ENCODE measurements around the gene GOLGA7B.

The GOLGA7B gene

DNA sequence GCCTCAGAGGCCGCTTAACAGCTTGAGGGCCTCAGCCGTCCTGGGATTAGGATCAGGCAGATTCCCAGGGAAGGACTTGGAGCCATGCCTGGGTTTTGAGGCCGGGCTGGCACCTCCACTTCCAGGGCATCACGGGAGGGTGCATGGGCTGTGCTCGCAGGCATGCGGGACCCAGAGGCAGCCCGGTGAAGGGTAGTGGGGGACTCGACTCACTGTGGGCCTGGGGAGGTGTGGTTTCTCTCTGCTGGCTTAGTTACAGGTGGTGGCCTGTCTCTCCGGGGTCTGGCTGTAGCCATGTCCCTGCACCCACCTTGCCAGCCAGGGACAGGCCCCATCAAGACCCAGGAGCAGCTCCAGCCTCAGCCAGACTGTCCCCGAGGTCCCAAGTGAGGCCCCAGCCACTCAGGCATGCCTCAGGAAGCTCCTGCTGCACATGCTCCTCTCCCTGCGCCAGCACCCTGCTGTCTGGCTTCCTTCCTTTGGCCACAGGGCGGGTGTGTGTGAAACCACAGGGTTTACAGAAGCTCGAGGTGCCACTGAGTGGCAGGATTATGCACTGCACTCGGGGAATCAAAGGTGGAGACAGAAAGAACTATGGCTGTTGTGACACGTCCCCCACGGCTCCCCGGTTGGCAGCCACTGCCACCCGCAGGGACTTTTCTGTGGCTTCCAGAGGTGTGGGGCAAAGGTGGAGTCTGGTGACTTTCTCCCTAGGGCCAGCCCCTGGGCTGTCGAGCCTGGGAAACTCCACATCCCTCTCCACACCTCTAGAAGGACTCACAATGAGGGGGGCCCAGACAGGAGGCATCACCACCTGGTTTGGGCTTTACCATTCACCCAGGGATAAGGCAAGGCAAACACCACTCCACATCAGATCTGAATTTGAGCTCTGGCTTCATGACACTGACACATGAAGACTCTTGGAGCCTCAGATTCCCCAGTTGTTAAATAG lies 19.7 kb downstream of the GOLGA7B start:
- DNase-seq: peak; percentile 54

DNA sequence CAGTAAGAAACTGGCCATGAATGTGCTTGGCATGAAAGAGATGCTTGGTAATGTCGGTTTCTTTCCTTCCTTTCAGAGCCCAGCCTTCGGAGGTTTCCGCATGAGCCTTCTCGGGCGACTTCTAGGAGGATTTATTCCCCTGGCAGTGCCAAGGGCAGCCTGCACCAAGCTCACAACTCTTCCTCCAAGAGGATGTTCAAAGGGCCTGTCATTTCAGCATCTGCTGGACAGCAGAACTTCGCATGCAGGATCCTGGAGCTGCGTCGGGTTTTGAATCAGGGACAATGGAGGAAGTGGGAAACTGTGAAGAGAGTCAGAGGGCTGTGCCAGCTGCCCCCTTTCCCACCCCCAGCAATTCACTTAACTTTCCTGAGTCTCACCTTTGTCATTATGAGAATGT lies 21.3 kb downstream of the GOLGA7B start:
- no peak for DNase-seq

DNA sequence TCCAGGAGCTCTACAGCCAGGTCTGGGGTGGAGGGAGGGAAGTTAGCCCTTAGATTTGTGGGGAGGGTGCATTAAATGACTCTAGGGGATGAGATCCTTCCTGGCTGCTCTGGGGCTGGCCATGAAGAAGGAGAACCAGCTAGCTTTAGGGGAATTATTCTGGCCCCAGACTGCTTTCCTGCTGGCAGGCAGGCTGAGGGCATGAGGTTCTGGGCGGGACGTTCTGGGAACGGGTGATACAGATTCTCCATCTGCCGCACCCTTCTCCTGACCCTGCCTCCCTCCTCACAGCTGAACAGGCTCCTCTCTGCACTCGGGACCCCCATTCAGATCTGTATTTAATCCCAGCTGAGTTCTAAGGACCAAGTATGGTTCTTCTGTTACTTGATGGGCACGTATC lies 23.9 kb downstream of the GOLGA7B start:
- no peak for DNase-seq

DNA sequence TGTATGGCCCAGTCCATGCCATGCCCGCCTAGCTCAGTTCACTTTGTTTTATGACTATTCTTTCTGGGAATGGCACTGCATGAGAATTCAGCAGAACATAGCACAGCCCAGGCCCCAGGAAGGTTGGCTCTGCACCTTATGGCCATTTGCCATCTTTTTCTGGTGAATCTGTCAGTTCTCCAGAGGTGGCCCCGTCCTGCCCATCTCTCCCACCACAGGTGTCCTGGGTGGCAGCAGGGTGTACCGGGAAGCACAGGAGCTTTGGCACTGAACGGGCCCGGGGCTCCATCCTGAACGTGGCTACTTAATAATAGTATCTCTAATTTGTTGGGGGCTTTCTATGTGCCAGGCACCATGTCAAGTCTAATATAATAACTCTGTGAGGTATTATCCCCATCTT lies 24.7 kb downstream of the GOLGA7B start:
- no peak for DNase-seq

DNA sequence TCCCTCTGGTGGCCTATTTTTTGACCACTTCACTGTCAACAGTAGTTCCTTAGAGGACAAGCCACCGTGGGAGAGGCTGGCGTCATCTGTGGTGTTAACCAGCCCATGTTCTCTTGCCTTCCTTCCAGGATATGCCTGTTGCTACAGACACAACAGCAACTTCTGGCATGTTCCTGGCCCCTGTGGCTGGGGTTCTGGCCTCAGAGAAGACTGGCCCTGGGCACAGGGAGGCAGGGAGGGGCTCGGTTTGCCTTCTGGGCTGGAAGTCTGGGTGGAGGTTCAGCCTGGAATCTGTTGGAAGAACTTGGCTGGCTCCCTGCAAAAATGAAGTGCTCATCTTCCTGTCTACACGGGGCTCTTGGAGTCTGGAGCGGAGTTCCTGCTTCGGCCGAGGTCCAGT lies 25.7 kb downstream of the GOLGA7B start:
- DNase-seq: no peak

DNA sequence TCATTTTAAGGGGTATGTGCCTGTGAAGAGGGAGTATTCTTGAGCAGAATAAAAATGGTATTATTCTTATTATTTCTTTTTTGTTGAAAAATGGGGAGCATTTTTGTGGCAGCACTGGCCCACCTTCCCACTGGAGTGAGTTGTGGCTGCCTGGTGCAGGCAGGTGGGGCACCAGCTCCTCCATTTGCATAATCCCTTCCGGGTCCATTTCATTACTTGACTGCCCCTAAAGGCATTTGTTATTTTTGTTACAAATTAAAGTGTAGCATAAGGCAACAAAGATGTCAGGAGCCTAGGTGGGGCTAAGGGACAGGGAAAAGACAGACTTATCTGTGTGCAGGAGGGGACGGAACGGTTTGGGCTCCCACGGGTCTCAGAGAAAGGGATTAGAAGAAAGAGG lies 26.8 kb downstream of the GOLGA7B start:
- no peak for DNase-seq

DNA sequence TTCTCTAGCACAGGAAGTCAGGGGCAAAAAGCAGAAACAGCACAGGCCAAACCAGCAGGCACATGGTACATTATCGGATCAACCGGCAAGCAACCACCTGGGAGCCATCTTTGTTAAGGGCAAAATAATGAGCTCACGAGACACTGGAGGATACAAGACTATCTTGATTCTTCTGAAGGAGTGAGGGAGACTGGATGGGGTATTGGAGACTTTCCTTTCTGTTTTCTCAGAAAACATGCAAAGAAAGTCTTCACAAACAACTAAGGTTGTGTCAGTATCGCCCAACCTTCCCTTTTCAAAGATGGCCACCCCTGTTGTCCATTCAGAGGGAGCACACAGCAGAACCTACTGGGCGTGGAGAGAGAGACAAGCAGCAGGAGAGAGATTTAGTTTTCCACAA lies 29.6 kb downstream of the GOLGA7B start:
- DNase-seq: no peak

DNA sequence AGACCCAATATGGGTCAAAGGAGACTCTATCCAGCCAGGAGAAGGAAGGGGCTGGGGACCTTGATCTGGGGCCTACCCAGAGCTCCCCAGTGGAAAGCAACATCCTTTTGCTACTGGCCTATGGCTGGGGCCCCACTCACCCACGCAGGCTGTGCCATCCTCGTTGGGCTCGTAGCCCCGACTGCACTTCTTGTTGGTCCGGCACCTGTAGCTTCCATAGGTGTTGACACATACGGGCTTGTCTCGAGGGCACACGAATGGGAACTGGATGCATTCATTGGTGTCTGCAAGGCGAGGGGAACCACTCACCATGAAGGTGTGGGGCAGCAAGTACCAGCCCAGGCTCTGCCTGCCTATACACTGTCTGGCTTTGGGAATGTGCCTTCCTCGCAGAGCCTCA lies 30.5 kb downstream of the GOLGA7B start:
- DNase-seq: no peak

DNA sequence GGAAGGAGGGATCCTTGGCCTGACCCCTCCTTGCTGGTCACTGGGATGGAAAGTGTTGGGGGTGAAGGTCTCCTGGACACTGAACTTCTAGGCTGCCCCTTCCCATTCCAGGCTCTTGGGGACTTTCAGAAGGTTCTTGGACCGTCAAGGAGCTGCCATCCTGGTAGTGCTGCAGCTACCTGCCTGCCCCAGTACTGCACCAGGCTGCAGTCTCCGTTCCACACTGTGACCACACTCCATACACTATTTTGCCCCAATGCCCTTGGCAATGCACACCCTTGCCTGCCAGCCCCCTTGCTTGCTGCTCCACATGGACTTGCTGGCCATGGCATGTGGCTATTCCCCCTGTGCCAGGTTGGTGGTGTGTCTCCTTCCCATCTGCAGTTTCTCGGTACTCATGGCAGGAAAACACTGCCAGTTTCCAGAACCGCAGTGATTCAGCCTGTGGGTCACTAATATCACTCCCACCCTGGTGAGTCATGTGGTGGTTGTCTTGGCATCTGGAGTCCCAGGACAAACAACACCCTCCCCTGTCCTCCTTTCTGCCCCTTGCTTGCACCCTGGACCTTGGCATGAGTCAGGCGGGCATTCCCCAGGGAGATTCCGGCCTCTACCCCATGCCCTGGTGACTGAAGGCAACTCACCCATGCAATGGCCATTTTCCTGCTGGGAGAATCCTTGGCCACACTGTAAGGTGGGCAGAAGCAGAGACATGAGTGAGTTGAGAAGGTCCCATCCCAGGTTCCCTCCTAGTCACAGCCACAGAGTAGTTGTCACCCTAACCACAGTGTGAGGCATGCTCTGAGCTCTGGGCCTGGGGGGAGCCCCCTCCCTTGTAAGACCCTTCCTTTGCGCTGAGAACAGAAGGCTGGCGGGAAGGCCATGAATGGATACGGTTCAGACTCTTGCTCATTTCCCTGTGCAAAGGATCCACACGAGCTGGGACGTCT lies 32.8 kb downstream of the GOLGA7B start:
- no peak for DNase-seq

DNA sequence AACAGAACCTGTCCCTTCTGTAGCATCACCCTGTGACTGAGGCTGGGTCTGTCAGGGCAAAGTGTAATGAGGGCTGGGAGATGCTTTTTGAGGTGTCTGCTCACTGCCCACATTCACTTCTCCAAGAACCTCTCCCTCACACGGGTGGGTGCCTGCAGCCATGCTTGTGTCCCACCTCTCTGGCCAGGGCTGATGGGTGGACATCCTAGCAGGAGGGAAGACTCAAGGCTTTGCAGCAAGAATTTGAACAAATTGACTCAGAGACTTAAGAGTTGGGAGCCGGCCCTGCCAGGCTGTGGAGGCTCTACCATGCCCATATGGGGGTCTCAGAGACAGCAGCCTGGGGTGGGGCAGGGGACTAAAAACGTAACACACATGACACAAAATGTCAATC lies 33.4 kb downstream of the GOLGA7B start:
- no peak for DNase-seq

DNA sequence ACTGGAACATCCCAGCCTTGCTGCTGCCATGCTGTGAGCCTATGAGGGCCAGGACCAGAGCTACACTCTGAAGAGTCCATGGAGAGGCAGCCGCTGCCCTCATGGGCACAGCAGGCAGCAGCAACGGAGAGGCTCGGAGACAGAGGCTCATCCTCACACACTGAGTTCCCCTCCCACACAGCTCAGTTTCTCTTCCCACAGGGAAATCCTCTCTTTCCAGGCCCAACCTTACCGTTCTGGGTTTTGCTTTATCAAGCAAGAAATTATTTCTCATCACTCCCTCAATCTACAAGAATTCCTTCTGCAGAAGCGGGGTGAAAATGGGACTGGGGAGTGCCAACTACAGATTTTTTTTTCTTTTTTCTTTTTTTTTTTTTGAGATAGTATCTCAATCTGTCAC lies 36.6 kb downstream of the GOLGA7B start:
- DNase-seq: no peak

DNA sequence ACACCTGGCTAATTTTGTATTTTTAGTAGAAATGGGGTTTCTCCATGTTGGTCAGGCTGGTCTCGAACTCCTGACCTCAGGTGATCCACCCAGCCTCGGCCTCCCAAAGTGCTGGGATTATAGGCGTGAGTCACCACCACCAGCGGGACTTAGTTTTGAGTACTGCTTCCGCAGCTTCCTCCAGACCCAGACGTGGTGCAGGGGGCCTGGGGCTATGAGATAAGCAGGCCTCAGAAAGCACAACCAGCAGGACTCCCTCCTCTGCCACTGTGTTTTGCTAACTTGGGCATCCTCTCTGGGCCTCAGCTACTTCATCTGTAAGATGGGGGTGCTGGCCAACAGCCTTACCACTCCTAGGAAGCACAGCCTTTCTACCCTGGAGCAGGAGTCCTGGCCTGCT lies 37.8 kb downstream of the GOLGA7B start:
- DNase-seq: no peak

DNA sequence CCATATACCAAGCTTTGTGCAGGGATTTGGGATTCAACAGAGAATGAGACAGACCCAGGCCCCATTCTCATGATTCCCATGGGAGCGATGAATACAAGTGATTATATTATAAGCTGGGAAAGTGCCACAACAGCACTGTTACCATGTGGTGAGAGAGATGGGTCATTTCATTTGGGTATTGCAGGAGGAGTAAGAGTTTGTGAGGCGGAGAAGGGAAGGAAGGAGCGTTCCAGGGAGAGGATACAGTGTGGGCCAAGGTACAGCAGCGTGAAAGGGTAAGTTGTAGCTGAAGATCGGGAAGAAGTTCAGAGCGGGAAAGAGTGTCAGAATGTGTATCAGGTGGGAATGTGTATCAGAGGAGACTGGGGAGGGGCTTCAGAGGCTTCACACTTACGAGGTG lies 38.5 kb downstream of the GOLGA7B start:
- DNase-seq: no peak

DNA sequence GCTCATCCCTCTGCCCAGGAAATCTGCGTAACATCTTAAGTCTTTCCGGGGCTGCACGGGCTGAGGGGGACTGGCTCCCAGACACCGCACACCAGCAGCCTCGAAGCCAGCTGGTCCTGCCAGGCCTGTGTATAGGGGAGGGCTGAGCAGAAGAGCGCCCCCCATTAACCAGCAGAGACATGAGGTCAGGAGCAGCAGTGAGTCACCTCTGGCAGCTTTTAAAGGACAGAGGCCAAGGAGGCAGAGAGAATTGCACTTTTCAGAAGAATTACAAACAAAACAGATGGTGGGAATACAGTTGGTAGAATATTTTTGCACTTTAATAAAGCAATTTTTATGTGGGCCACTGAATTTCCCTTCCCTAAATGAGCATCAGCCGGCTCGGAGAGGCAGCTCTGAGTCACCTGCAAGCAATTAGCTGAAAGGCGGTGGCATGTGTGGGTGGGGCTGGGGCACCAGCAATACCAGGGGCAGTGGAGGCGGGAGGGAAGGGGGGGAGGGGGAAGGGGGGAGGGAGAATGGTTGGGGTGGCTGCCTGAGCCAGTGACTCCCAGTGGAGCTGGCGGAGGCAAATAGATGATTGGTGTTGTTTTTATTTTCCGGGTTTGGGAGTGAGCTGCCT lies 39.1 kb downstream of the GOLGA7B start:
- no peak for DNase-seq

DNA sequence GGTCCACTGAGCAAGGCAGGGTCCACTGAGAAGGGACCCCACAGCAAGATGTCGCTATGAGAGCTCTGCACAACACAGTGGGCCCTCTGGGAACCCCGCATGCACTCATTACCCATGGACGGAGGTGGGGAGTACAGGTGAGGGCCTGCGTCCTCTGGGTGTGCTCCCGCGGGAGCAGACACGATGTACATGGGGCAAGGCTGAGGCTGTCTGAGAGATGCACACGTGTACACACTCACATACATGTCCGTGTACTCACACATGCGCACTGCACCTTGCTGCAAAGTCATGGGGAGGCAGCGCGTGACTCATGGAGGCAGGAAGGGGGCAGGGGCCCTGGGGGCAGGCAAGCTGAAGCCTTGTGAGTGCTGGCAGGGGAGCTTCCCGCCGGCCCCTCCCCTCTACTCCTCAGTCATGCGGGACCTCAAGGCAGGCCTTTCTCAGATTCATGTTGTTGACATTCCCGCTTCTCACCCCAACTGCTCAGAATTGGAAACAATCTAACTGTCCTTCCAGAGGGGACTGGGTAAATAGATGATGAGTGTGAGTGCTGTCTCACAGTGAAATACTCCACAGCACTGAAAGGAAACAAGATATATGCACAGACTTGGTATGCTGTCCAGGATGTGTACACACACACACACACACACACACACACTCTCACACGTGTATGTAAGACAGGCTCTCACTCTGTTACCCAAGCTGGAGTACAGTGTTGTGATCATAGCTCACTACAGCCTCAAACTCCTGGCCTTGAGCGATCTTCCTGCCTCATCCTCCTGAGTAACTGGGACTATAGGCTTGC lies 40.0 kb downstream of the GOLGA7B start:
- DNase-seq: no peak

DNA sequence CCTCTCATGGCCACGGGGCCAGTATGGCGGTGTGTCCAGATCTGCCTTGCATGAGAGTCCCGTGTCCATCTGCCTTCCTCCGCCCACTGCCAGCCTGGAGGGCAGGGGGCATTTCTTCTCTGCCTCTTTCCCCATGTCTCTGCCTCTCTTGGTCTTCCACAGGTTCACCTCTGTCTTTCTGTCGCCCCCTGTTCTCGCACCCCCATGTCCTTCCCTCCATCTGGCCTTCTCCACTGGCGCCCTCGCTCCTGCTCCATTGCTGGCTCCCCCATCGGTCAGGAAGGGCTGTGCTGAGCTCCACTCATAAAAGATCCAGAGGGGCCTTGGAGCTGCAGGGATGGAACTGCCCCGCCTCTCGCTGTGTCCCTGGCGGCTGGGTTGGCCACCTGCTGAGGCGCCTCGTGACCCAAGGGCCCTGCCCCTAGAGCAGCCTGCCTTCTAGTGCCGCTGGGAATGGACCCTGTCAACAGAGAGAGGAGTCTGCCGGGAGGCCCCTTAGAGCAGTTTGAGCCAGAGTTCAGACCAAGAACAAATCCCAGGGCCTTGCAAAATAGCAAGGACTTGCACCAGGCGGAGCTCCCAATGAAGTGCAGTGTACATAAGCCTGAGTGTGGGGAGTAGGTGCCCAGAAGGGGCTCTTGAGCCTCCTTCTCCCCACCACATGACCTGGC lies 42.0 kb downstream of the GOLGA7B start:
- no peak for DNase-seq

DNA sequence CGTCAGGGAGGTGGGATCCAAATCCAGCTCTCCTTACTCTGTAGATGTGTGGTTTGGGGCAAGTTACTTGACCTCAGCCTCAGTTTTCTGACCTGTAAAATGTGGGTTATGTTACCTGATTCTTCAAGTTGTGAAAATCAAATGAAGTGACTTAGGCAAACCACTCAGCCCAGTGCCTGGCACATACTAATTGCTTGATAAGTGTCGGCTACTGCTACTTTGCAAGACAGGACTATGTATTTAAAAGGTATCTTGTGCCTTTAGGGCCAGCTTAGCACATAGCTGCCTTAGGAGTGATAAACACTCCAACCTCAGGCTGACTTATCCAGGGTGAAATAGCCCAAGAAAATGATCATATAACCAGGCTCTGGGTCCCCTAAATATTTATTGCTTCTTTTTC lies 42.9 kb downstream of the GOLGA7B start:
- DNase-seq: no peak

DNA sequence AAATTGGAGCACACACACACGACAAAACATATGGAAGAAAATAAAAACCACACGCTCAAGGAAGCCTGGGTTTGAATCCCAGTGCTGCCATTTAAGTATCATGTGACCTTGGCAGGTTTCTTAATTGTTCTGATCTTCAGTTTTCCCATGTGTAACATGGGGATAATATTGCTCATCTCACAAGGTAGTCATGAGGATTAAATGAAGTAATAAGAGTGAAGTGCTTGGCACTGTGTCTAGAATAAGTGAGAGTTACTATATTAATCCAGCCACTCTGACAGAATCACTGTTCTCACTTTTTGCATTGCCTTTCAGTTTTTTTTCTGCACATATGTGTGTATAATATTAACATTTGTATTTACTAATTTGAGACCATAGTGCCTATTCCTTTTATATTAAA lies 43.3 kb downstream of the GOLGA7B start:
- DNase-seq: no peak

DNA sequence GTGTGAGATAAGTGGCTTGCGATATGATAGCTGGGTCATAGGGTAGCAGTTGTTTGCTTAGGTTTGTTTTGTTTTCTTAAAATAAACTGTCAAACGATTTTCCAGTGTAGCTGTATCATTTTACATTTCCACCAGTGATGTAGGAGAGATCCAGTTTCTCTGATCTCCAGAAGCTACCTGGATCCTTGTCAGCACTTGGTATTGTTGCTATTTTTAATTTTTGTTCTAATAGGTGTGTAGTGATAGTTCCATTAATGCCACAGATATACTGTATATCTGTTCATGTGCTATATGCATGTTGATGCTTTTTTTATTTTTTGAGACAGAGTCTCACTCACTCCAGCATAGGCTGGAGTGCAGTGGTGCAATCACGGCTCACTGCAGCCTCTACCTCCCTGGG lies 44.4 kb downstream of the GOLGA7B start:
- no peak for DNase-seq

DNA sequence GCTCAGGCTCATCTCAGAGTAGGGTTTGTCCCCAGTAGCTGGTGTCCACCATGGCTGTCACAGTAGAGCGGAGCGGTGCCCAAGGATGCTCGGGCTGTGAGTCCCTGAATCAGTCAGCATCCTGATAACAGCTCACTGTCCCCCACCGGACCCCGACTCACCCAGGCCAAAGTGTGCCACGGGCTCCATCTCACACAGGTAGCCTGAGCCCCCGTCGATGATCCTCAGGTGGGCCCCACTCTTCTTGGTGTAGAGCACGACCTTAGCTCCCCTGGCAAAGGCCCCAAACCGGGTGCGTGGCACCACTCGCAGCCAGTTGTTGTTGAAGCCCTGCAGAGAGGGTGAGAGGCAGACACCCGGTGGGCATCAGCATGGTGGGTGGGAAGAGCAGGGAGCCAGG lies 45.4 kb downstream of the GOLGA7B start:
- no peak for DNase-seq

DNA sequence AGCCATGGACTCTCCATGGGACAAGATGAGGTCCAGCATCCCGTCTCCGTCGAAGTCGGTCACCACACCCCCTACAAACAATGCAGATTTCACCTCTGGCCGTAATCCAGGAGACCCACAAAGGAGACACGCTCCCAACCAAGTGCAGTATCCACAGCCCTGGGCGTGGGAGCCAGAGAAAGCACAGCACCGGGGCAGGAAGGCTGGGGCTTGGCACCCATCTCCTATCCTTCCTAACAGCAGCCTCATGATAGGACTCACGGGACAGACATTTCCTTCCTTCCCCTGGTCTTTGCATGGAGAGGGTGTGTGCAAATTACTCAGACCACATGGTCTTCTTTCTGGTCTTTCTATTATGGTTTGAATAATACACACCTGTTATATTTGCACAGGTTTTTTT lies 46.3 kb downstream of the GOLGA7B start:
- DNase-seq: no peak

DNA sequence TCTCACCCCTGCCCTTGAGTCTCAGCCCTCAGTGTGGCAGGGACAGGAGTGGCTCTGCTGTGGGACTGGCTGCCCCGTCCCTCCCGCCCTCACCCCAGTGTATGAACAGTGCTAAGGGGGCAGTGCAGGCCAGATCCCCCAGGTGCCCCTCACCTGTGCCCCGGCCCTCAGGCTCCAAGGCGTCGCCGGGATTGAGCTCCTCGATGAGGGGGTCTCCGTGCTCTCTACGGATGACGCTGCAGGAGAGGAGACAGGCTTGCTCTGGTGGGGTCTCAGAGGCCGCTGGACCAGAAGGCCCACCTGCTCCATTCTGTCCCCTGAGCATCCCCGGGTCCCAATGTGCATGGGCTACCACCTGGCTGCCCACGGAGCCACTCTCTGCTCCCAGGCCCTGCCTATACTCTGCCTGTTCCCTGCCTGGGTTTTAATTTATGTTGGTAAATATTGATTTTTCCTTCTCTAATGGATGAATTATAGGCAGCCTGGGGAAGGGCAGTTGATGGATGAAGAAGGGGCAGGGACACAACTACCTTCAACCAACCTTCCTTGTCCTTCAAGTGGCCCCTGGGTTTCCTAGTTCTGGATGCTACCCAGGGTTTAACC lies 47.2 kb downstream of the GOLGA7B start:
- DNase-seq: no peak

Data from NCI-H2081 treated with DMSO at 0.1 percent for 48 hours (cell line).